WI38 (cell line): ENCODE data around the gene PITX2.

Source experiments
- H3K4me3 ChIP-seq: 2 replicates; pipeline ENCODE4 v1.5.1; 2011; ENCODE audit warnings: low read depth, mild to moderate bottlenecking, control low read depth, low read length
- TF ChIP-seq, protein P1 (sequence below): IDR thresholded peaks from 2 replicates; pipeline ENCODE4 v1.5.1; 2012; ENCODE audit warnings: low read depth, mild to moderate bottlenecking, control low read depth, low read length

PITX2 gene

DNA sequence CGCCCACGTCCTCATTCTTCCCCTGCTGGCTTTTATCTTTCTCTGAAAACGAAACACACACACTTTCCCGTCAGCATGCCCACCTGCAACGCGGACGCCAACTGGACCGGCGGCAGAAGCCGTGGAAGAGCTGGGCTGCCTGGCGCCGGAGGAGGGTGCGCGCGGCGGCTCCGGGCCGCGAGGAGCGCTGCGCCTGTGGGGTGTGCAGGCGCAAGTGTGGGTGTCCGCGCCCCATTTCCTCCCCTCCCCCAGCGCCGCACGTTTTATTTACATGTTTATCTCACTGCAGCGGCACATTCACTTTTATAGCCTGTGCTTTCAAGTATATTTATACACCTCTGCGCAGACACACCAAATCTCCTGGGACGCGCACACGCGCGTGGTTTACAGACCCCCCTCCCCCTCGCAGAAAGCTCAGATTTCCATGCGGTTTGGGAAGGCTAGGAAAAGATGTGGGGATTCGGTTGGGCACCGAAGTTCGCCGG lies 1.5 kb downstream of the PITX2 start:
- H3K4me3 ChIP-seq, result 0 out of 2 replicates have a peak overlapping the region, but pooled peaks have one; percentile 12
- TF ChIP-seq, protein P1, sequence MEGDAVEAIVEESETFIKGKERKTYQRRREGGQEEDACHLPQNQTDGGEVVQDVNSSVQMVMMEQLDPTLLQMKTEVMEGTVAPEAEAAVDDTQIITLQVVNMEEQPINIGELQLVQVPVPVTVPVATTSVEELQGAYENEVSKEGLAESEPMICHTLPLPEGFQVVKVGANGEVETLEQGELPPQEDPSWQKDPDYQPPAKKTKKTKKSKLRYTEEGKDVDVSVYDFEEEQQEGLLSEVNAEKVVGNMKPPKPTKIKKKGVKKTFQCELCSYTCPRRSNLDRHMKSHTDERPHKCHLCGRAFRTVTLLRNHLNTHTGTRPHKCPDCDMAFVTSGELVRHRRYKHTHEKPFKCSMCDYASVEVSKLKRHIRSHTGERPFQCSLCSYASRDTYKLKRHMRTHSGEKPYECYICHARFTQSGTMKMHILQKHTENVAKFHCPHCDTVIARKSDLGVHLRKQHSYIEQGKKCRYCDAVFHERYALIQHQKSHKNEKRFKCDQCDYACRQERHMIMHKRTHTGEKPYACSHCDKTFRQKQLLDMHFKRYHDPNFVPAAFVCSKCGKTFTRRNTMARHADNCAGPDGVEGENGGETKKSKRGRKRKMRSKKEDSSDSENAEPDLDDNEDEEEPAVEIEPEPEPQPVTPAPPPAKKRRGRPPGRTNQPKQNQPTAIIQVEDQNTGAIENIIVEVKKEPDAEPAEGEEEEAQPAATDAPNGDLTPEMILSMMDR, result no peak

DNA sequence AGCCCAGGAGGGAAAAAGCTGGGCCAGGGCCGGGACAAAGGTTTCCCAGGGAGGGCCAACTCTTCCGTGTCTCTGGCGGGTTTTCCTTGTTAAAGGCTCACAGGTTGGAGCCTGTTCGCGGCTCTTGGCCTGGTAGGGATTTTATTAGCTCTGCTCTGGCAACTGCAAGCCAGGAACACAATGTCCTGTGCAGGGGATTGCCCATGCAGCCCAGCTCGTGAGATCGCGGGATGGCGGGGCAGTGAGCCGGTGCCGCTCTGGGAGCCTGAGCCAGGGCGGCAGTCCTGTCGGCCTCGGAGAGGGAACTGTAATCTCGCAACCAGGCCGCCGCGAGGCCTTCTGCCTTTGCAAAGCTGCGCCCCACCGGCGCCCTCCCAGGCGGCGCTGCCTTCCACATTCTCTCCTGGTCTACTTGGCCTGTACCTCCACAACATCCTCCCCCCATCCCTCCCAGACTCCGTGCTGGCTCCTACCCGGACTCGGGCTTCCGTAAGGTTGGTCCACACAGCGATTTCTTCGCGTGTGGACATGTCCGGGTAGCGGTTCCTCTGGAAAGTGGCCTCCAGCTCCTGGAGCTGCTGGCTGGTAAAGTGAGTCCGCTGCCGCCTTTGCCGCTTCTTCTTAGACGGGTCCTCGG lies 2.1 kb downstream of the PITX2 start:
- TF ChIP-seq, protein P1, result no peak
- no peak overlapping the region for H3K4me3 ChIP-seq

DNA sequence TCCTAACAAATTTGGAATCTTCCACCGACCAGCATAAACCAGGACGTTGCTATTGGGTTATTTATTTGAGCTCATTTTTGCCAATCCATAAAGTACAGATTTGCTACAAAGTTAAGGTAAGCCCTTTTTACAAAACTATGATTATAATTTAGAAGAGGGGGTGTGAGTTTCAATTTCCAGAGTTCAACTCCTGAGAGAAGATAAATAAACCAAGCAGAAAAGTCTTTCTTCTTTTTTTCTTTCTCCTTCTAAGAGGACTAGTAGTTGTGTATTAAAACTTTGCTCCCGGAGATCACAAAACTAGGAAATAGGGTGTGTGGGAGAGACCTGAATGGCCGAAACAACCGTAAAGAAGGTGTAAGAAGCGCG lies 2.6 kb downstream of the PITX2 start:
- TF ChIP-seq, protein P1, result no peak
- no peak overlapping the region for H3K4me3 ChIP-seq

- H3K4me3 ChIP-seq, result no peak overlapping the region
- TF ChIP-seq, protein P1, result no peak
Measured at GRCh38 chr4:110619463-110620247, 3.2 kb downstream of the PITX2 start.

- no peak overlapping the region for H3K4me3 ChIP-seq
- TF ChIP-seq, protein P1, result no peak
Measured at GRCh38 chr4:110618581-110619462, 4.1 kb downstream of the PITX2 start.

GRCh38 chr4:110617646-110618580 lies 5.0 kb downstream of the PITX2 start:
- no peak overlapping the region for H3K4me3 ChIP-seq
- TF ChIP-seq, protein P1, result no peak
